Naive thymus-derived CD8-positive, alpha-beta T cell (primary cell): Measurements from ENCODE around the gene LAD1. TPM values are rescaled to one million over a fixed set of nuclear protein-coding genes. Genes with fewer than 3 reads are reported as not detected.

Experiments used
- ATAC-seq, 2 donors: fragments of 150-1000 bp; cut with Tn5 transposase in 1 of 2; sonication (Bioruptor Pico), chemical (Tn5 transposase) in 1 of 2; 1 replicate in 1 of 2; 2 replicates in 1 of 2; pipeline ENCODE4 v1.10.0; 2021; ENCODE audit warnings: mild to moderate bottlenecking in 2 of 2, moderate library complexity in 2 of 2
- POLR2A ChIA-PET: fragments of 350-600 bp; sonication (Branson Sonifier 250); formaldehyde crosslinking; loops from one replicate; lab custom pipeline; 2021; ENCODE audit warnings: antibody characterized with exemption; lab: Charles Lee
- DNase-seq, 10 donors: peaks; one replicate each; pipeline versions ENCODE4 v3.0.0 to v3.0.0-alpha.2; 2020 to 2022
- H3K27ac Mint-ChIP-seq, 10 donors: one replicate each; pipeline ENCODE4 v1.8.0; 2020 to 2022; ENCODE audit warnings: mild to moderate bottlenecking in 10 of 10, mixed read lengths in 10 of 10, moderate library complexity in 4 of 10, inconsistent platforms in 1 of 10
- H3K27me3 Mint-ChIP-seq, 5 donors: one replicate each; pipeline ENCODE4 v1.8.0; 2021 to 2022; ENCODE audit warnings: mixed read lengths in 5 of 5
- H3K36me3 Mint-ChIP-seq, 3 donors: one replicate each; pipeline ENCODE4 v1.8.0; 2020 to 2022; ENCODE audit warnings: mixed read lengths in 3 of 3, mild to moderate bottlenecking in 2 of 3, inconsistent platforms in 1 of 3
- H3K4me1 Mint-ChIP-seq, 4 donors: one replicate each; pipeline ENCODE4 v1.8.0; 2021 to 2022; ENCODE audit warnings: mixed read lengths in 4 of 4
- H3K4me3 Mint-ChIP-seq, 10 donors: one replicate each; pipeline ENCODE4 v1.8.0; 2020 to 2022; ENCODE audit warnings: mild to moderate bottlenecking in 10 of 10, mixed read lengths in 10 of 10, moderate library complexity in 6 of 10, inconsistent platforms in 1 of 10
- H3K9me3 Mint-ChIP-seq, 9 donors: one replicate each; pipeline ENCODE4 v1.8.0; 2020 to 2022; ENCODE audit warnings: mixed read lengths in 9 of 9, mild to moderate bottlenecking in 3 of 9, inconsistent platforms in 1 of 9, moderate library complexity in 1 of 9
- polyA plus RNA-seq, 3 donors: library from polyadenylated mRNA; unstranded; fragments of 300-500 nt; fragmentation: Illumina TruSeq; gene quantifications; one replicate each; pipeline ENCODE4 v1.2.3, GENCODE V29; 2021
- total RNA-seq, 8 experiments: library from RNA in 2 of 8; stranded (reverse) in 2 of 8; gene quantifications; one replicate each; pipeline ENCODE4 v1.2.3 and lab custom pipeline; 2021 to 2026

Gene LAD1
- total RNA-seq, result not detected
- polyA plus RNA-seq, result not detected
- 0 reads per million in 6 experiments for total RNA-seq (lab: John Stamatoyannopoulos, UW)

DNA sequence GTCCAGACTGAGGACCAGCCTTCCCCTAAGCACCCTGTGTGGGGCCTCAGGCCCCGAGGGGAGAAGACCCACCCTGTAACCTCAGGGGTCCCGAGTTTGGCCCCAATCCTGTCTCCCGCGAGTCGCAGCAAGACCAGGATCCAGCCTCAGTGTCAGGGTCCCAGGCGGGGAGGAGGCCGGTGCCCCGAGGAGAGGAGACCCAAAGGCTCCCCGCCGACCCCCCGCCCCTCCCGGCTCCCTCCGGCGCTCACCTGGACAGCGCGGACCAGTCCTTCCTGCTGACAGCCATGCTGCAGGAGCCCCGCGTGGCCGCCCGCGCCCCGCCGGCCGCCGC is at the start of gene LAD1:
TSS of gene LAD1 (minus strand) at position 307 of the 334 bp plus-strand sequence. CDS start at position 289, 18 bp downstream.
- Mint-ChIP-seq H3K27ac (peak within 1 kb of the TSS in 1 of 10 donors; percentile 27), H3K36me3 (no peaks in the 10 kb centered on the region), H3K4me3 (peak within 1 kb of the TSS in 7 of 10 donors; percentile 5 to 48 (median 19)), H3K4me1 (peaks cover 0 to 5% (median 5%) of the 10 kb centered on the region in 4 donors), H3K27me3 (peaks cover 17 to 39% (median 35%) of the 10 kb centered on the region in 5 donors), H3K9me3 (no peaks in the 10 kb centered on the region)
- peak in 1 of 10 donors; percentile 58 for DNase-seq
- no peak for ATAC-seq
- POLR2A ChIA-PET, result no interaction called here

DNA sequence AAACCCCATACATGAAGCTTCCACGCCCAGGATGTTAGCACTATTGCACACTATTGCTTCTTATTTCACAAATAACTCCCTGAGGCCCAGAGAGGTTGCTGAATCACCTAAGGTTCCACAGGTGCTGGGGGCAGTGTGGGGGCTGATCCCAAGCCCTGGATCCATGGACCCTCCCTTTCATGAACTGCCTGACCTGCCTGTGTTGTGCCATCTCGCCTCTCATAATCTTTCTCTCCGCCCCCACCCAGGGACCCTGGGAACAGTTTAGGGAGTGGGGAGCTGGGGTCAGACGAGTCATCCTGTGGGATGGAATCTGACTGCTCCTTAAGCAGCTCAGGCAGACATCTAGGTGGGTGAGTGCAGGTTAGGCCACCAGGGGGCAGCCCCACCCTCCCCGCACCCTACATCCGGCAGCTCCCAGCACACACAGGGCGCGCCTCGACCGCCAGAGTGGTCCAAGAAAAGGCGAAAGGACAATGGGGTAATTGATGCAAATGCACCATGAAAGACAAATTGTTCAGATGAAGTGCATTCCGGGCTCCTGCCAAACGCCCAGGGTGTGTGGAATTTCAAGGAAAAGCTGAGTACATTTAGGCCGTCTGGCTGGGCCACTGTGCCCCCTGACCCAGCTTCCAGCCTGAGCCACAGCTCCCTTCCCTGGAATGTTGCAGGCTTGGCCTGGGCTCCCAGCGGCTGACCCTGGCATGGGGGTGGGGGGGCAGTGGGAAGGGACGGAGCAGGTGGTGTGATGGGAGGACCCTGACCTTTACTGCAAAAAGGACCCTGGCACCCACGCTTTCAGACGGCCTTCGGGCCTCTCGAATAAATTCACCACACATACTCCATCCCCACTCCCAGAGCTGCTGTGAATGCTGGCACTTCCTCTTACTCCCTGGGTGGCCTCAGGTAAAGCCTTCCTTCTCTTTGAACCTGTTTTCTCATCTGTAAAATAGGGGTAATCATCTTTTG is 49.1 kb upstream of the LAD1 start:
- POLR2A ChIA-PET, result no interaction called here
- ATAC-seq (peak; percentile 79 to 87), DNase-seq (peak in 8 of 10 donors; percentile 19 to 67 (median 36))
- H3K4me3 Mint-ChIP-seq, result no peak overlapping the region
- peaks cover 1 to 27% (median 15%) of the 10 kb centered on the region in 5 donors for H3K27me3 Mint-ChIP-seq
- no peak overlapping the region for H3K27ac Mint-ChIP-seq
- H3K36me3 Mint-ChIP-seq, result no peaks in the 10 kb centered on the region
- peaks cover 0 to 2% (median 0%) of the 10 kb centered on the region in 9 donors for H3K9me3 Mint-ChIP-seq
- H3K4me1 Mint-ChIP-seq, result peaks cover 2 to 8% (median 4%) of the 10 kb centered on the region in 4 donors

DNA sequence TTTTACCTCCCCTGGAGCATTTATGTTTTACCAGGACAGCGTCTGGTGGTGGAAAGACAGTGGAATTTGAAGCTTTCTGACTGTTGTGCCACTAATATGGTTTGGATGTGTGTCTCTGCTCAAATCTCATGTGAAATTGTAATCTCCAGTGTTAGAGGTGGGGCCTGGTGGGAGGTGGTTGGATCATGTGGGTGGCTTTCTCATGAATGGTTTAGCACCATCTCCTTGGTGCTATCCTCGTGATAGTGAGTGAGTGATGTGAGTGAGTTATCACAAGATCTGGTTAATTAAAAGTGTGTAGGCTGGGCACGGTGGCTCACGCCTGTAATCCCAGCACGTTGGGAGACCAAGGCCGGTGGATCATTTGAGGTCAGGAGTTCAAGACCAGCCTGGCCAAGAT is 46.2 kb upstream of the LAD1 start:
- Mint-ChIP-seq H3K27ac (no peak overlapping the region), H3K4me1 (peaks cover 2 to 8% (median 4%) of the 10 kb centered on the region in 4 donors), H3K9me3 (peaks cover 0 to 5% (median 0%) of the 10 kb centered on the region in 9 donors), H3K4me3 (no peak overlapping the region), H3K27me3 (peaks cover 1 to 16% (median 13%) of the 10 kb centered on the region in 5 donors), H3K36me3 (no peaks in the 10 kb centered on the region)
- peak in 1 of 10 donors; percentile 18 for DNase-seq
- ATAC-seq, result no peak
- POLR2A ChIA-PET, result no interaction called here

DNA sequence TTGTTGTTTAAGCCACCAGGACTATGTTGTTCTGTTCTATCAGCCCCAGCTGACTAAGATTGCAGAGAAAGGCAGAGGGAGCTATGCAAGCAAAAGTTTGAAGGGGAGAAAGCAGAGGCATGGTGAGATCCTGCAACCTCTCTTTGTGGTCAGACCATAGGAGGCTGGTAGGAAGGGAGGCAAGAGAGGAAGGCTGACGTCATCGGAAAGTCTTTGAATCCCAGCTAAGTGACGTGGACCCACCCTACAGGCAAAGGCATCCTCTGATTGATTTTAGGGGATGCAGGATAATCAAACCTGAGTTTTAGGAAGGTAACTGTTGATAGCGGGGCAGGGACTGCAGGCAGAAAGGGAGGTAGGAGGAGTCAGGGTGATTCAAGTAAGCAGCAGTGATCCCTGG is 45.7 kb upstream of the LAD1 start:
- peaks cover 2 to 15% (median 9%) of the 10 kb centered on the region in 5 donors for H3K27me3 Mint-ChIP-seq
- POLR2A ChIA-PET, result no interaction called here
- no peak overlapping the region for H3K4me3 Mint-ChIP-seq
- H3K4me1 Mint-ChIP-seq, result peaks cover 2 to 8% (median 4%) of the 10 kb centered on the region in 4 donors
- peaks cover 0 to 5% (median 0%) of the 10 kb centered on the region in 9 donors for H3K9me3 Mint-ChIP-seq
- H3K36me3 Mint-ChIP-seq, result no peaks in the 10 kb centered on the region
- H3K27ac Mint-ChIP-seq, result no peak overlapping the region
- ATAC-seq (no peak), DNase-seq (no peak)

- peak overlapping the region in 1 of 10 donors; percentile 42 for H3K27ac Mint-ChIP-seq
- no peak for ATAC-seq
- H3K9me3 Mint-ChIP-seq, result peaks cover 0 to 5% (median 0%) of the 10 kb centered on the region in 9 donors
- peaks cover 0 to 11% (median 10%) of the 10 kb centered on the region in 5 donors for H3K27me3 Mint-ChIP-seq
- POLR2A ChIA-PET, result no interaction called here
- H3K4me3 Mint-ChIP-seq, result no peak overlapping the region
- H3K4me1 Mint-ChIP-seq, result peaks cover 2 to 8% (median 4%) of the 10 kb centered on the region in 4 donors
- no peaks in the 10 kb centered on the region for H3K36me3 Mint-ChIP-seq
- no peak for DNase-seq
Observed at GRCh38 chr1:201443747-201444146, 44.6 kb upstream of the LAD1 start.

DNA sequence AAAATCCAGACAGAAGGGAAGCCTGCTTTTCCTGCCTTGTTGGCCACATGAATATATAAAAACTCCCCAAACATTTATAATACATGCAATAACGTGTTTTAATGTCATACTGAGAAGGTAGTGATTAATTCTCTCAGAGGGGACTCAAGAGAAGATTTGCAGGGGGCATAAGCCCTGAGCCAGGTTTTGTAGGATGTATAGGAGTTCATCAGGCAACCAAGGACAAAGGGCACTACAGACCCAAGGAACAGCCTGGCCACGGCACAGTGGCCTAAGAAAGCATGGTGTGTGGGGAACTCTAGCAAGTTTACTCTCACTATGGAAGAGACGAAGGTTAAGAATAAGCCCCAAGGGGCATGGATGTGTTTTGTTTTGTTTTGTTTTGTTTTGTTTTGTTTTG is 37.8 kb upstream of the LAD1 start:
- peaks cover 0 to 6% (median 5%) of the 10 kb centered on the region in 4 donors for H3K4me1 Mint-ChIP-seq
- ATAC-seq, result no peak
- peaks cover 11 to 32% (median 20%) of the 10 kb centered on the region in 5 donors for H3K27me3 Mint-ChIP-seq
- no peak overlapping the region for H3K4me3 Mint-ChIP-seq
- H3K27ac Mint-ChIP-seq, result no peak overlapping the region
- H3K36me3 Mint-ChIP-seq, result no peaks in the 10 kb centered on the region
- peaks cover 0 to 5% (median 0%) of the 10 kb centered on the region in 9 donors for H3K9me3 Mint-ChIP-seq
- POLR2A ChIA-PET, result no interaction called here
- DNase-seq, result peak in 1 of 10 donors; percentile 3

DNA sequence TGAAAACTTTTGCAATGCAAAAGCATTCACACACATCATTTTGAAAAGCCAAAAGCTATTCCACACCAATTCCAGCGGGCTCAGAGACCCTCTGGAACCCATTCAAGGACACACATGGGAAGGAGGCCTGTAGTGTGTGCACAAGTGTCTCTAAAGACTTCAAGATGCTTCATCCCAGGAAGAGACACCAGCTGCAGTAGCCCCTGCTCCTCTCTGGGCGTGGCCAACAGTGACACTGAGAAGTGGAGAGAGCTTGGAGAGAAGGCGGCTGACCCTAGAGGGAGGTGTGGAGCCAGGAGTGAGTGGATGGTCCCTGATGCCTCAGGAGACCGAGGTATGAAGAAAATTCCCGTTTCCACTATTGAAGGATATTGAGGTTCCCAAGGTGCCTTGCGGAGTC is 37.3 kb upstream of the LAD1 start:
- DNase-seq (peak in 1 of 10 donors; percentile 18), ATAC-seq (no peak)
- POLR2A ChIA-PET, result no interaction called here
- peaks cover 0 to 5% (median 0%) of the 10 kb centered on the region in 9 donors for H3K9me3 Mint-ChIP-seq
- H3K27me3 Mint-ChIP-seq, result peaks cover 11 to 35% (median 20%) of the 10 kb centered on the region in 5 donors
- H3K4me1 Mint-ChIP-seq, result peaks cover 0 to 6% (median 5%) of the 10 kb centered on the region in 4 donors
- H3K4me3 Mint-ChIP-seq, result no peak overlapping the region
- H3K27ac Mint-ChIP-seq, result no peak overlapping the region
- no peaks in the 10 kb centered on the region for H3K36me3 Mint-ChIP-seq

DNA sequence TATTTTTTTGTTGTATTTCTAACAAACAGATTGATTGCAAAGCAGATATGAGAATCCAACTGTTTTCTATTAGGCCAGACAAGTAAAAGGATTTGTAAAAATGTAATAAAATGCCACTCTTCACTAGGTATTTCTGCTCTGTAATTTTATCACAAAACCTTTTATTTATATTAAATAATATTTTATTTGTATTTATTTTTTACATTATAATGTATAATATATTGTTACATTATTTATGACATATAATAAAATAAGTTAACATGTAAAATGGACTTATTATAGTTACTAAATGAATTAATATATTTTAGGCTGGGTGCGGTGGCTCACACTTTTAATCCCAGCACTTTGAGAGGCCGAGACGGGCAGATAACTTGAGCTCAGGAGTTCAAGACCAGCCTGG is 35.1 kb upstream of the LAD1 start:
- ATAC-seq, result no peak
- H3K9me3 Mint-ChIP-seq, result no peaks in the 10 kb centered on the region
- H3K36me3 Mint-ChIP-seq, result no peaks in the 10 kb centered on the region
- H3K27ac Mint-ChIP-seq, result no peak overlapping the region
- H3K4me3 Mint-ChIP-seq, result no peak overlapping the region
- H3K27me3 Mint-ChIP-seq, result peaks cover 14 to 40% (median 32%) of the 10 kb centered on the region in 5 donors
- no peak for DNase-seq
- POLR2A ChIA-PET, result no interaction called here
- peaks cover 0 to 6% (median 5%) of the 10 kb centered on the region in 4 donors for H3K4me1 Mint-ChIP-seq

- no peak for ATAC-seq
- Mint-ChIP-seq H3K4me1 (peaks cover 0 to 6% (median 5%) of the 10 kb centered on the region in 4 donors), H3K27me3 (peaks cover 14 to 42% (median 35%) of the 10 kb centered on the region in 5 donors), H3K4me3 (no peak overlapping the region), H3K9me3 (no peaks in the 10 kb centered on the region), H3K27ac (no peak overlapping the region), H3K36me3 (no peaks in the 10 kb centered on the region)
- POLR2A ChIA-PET, result no interaction called here
- DNase-seq, result no peak
Observed at GRCh38 chr1:201433609-201434008, 34.5 kb upstream of the LAD1 start.

GRCh38 chr1:201430776-201431175 is 31.7 kb upstream of the LAD1 start:
- Mint-ChIP-seq H3K4me3 (no peak overlapping the region), H3K27me3 (peaks cover 7 to 25% (median 18%) of the 10 kb centered on the region in 5 donors), H3K9me3 (no peaks in the 10 kb centered on the region), H3K36me3 (no peaks in the 10 kb centered on the region), H3K27ac (no peak overlapping the region), H3K4me1 (peaks cover 2 to 15% (median 5%) of the 10 kb centered on the region in 4 donors)
- DNase-seq (no peak), ATAC-seq (no peak)
- POLR2A ChIA-PET, result no interaction called here

DNA sequence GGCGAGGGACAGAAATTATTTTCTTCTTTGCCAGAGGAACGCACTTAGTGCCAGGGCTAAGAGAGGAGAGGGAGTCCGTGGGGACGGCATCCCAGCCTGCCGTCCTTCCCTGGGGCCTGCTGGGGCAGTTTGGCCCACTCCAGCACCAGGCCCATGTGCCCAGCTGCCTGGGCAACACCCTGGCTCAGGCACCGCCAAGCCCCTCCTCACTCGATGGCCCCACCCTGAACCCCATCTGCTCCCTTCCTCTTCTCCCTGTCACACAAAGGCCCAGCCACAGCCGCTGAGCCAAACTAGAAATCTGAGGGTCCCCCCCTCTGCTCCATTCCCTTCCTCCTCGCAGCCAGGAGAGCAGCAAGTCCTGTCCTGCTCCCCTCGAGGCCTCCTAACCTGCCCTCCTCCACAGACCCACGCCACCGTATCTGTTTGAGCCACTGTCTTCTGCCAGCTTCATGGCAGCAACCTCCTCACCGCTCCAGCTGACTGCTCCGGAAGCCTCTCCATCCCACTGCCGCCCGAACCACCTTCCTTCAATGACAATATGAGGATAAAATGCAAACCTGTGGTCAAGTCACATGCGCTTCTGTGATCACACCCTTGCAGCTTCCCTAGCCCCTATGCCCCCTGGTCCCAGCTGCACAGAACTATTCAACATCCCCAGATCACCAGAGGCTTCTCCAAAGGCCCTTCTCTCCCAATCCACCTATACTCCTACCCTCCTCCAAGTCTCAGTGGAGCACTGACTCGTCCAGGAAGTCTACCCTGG is 30.8 kb upstream of the LAD1 start:
- Mint-ChIP-seq H3K4me3 (no peak overlapping the region), H3K36me3 (no peaks in the 10 kb centered on the region), H3K27me3 (peaks cover 5 to 22% (median 18%) of the 10 kb centered on the region in 5 donors), H3K27ac (peak overlapping the region in 1 of 10 donors; percentile 56), H3K4me1 (peaks cover 0 to 12% (median 4%) of the 10 kb centered on the region in 4 donors), H3K9me3 (no peaks in the 10 kb centered on the region)
- no peak for DNase-seq
- no peak for ATAC-seq
- POLR2A ChIA-PET, result no interaction called here

DNA sequence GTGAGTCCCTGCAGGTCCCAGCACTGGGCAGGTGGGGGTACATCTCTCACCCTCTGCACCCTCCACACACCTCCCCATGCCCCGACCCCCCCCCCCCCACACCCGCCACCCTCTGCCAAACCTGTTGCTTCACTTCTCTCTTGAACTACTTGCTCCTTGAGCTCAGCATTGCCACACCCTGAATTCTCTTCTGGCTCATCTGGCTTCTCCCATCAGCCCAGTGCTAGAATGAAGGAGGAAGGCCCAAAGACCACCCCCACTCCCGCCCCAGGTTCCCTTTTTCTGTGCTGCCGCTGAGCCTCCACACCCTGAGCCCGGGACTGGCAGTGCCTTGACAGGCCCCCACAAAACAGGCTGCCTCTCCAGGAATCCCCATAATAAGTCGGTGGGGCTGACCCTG is 28.8 kb upstream of the LAD1 start:
- H3K4me1 Mint-ChIP-seq, result peaks cover 0 to 12% (median 4%) of the 10 kb centered on the region in 4 donors
- ATAC-seq (no peak), DNase-seq (no peak)
- no peak overlapping the region for H3K4me3 Mint-ChIP-seq
- POLR2A ChIA-PET, result no interaction called here
- no peaks in the 10 kb centered on the region for H3K36me3 Mint-ChIP-seq
- no peak overlapping the region for H3K27ac Mint-ChIP-seq
- peaks cover 0 to 19% (median 17%) of the 10 kb centered on the region in 5 donors for H3K27me3 Mint-ChIP-seq
- H3K9me3 Mint-ChIP-seq, result no peaks in the 10 kb centered on the region
